ENCODE data around the gene MVD. TPM values are rescaled to one million over a fixed set of nuclear protein-coding genes. Genes with fewer than 3 reads are reported as not detected.

MVD gene
- total and polyA plus RNA-seq, 2 of the 4 experiments (the other 2 are of a cell fraction): 18.3 to 28.4 TPM

DNA sequence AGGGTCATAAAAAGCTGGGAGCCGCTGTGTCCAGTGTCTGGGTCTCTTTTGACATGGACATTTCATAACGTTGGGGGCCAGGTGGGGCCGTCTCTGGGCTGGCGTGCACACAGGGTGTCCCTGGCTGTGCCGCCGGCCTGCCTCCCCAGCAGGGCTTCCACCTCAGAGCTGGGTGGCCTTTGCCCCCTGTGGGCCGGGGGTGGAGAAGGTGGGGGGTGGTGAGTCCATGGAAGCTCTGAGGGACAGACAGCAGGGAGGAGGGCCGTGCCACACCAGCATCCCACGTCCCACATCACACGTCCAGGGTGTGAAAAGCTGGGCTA is 24.3 kb upstream of the MVD start:
- dilution Hi-C loops (cut with HindIII; ENCODE audit: low sequenced_read_pairs, unreplicated experiment): no loop called here
- Histone ChIP-seq H2BK20ac (ENCODE audit: low read depth, low read length) (no peak overlapping the region), H4K20me1 (ENCODE audit: insufficient read depth, low read length) (peaks cover 7% of the 10 kb centered on the region; the same call in 1 of the 2 replicates), H3K23ac (ENCODE audit: low read depth, low read length) (no peak overlapping the region), H3K9me3 (ENCODE audit: control insufficient read depth, insufficient read depth, low read length) (no peaks in the 10 kb centered on the region), H3K18ac (ENCODE audit: low read depth, low read length) (no peak overlapping the region), H3K36me3 (ENCODE audit: control insufficient read depth, insufficient read depth, low read length) (no peaks in the 10 kb centered on the region), H3K56ac (ENCODE audit: extremely low read depth, insufficient read depth, low read length) (no peak overlapping the region), H2AK5ac (ENCODE audit: low read depth, low read length) (no peak overlapping the region), H3K4me1 (ENCODE audit: control insufficient read depth, insufficient read depth, low read length) (peaks cover 7% of the 10 kb centered on the region; the same call in 1 of the 2 replicates), H3K4me3 (ENCODE audit: insufficient read depth, low read depth, low read length) (no peak overlapping the region), H3K4me2 (ENCODE audit: low read depth, low read length) (no peak overlapping the region), H3K79me1 (ENCODE audit: low read depth in 1 of 2, low read length in 2 of 2) (no peaks in the 10 kb centered on the region), H4K91ac (ENCODE audit: insufficient read depth, low read depth, low read length) (no peak overlapping the region), H3K27ac (ENCODE audit: insufficient read depth, low read length) (no peak overlapping the region), H3K4ac (ENCODE audit: low read depth, low read length) (no peak overlapping the region), H4K5ac (ENCODE audit: low read depth, low read length) (no peak overlapping the region), H3K9ac (ENCODE audit: low read depth, low read length) (no peak overlapping the region), H3K14ac (replicated peaks; ENCODE audit: low read depth, low read length) (no peak overlapping the region), H3K27me3 (ENCODE audit: control insufficient read depth, insufficient read depth, low read length) (peaks cover 40% of the 10 kb centered on the region), H2BK15ac (ENCODE audit: low read depth, low read length) (no peak overlapping the region), H2AK9ac (replicated peaks; ENCODE audit: low read depth, low read length, poor library complexity) (peak overlapping the region; percentile 57), H4K8ac (ENCODE audit: low read depth in 2 of 2, low read length in 2 of 2) (no peak overlapping the region), H2BK5ac (ENCODE audit: low read depth, low read length, poor library complexity, severe bottlenecking) (no peak overlapping the region), H3K9me1 (ENCODE audit: insufficient read depth, low read length) (no peaks in the 10 kb centered on the region), H2AFZ (replicated peaks; ENCODE audit: low read length, poor library complexity) (no peak overlapping the region), H2BK120ac (ENCODE audit: low read depth, low read length) (no peak overlapping the region)
- DNase-seq (no peak), ATAC-seq (ENCODE audit: low read depth) (no peak)
- in situ Hi-C loops (cut with MboI; ENCODE audit: low sequenced_read_pairs): no loop called here
- intact Hi-C loops (cut with micrococcal nuclease): no loop called here
- BruUV-seq (replicated peaks): no TSS peak
- WGBS, 2 experiments (ENCODE audit: extremely low coverage in 2 of 2, insufficient read length in 1 of 2): 83% methylated on average over 1 of the region's 10 CpGs; no CpG with 5 or more reads in 1 of the 2 experiments
- ChIA-PET POLR2A (ENCODE audit: unreplicated experiment) (no interaction called here), CTCF (interaction anchor here (0.7 kb wide), 1 partner anchor 1246 kb away, joined by 3 read pairs; no protein-coding TSS in a partner anchor)
- TF ChIP-seq FOS (IDR thresholded peaks at IDR 0.05; ENCODE audit: low read depth, low read length): no peak
- no peak for TF ChIP-seq CHD1 (IDR thresholded peaks at IDR 0.05; ENCODE audit: low read depth, low read length)
- no peak for TF ChIP-seq MAZ (IDR thresholded peaks at IDR 0.05; ENCODE audit: borderline replicate concordance, low read depth, low read length)
- no peak for TF ChIP-seq RFX5 (IDR thresholded peaks at IDR 0.05; ENCODE audit: low read depth, low read length)
- no peak for TF ChIP-seq RCOR1 (IDR thresholded peaks at IDR 0.05; ENCODE audit: insufficient replicate concordance, low read length)
- no peak for TF ChIP-seq POLR2A (IDR thresholded peaks at IDR 0.05; ENCODE audit: low read depth, low read length)
- TF ChIP-seq, protein P1, sequence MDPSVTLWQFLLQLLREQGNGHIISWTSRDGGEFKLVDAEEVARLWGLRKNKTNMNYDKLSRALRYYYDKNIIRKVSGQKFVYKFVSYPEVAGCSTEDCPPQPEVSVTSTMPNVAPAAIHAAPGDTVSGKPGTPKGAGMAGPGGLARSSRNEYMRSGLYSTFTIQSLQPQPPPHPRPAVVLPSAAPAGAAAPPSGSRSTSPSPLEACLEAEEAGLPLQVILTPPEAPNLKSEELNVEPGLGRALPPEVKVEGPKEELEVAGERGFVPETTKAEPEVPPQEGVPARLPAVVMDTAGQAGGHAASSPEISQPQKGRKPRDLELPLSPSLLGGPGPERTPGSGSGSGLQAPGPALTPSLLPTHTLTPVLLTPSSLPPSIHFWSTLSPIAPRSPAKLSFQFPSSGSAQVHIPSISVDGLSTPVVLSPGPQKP (IDR thresholded peaks at IDR 0.05; ENCODE audit: borderline replicate concordance, low read depth, low read length): no peak
- TF ChIP-seq NFE2L2 (IDR thresholded peaks at IDR 0.05; ENCODE audit: low read depth, low read length): no peak
- TF ChIP-seq, protein P2, sequence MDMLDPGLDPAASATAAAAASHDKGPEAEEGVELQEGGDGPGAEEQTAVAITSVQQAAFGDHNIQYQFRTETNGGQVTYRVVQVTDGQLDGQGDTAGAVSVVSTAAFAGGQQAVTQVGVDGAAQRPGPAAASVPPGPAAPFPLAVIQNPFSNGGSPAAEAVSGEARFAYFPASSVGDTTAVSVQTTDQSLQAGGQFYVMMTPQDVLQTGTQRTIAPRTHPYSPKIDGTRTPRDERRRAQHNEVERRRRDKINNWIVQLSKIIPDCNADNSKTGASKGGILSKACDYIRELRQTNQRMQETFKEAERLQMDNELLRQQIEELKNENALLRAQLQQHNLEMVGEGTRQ (IDR thresholded peaks at IDR 0.05; ENCODE audit: low read depth, low read length): no peak
- TF ChIP-seq, protein P3, sequence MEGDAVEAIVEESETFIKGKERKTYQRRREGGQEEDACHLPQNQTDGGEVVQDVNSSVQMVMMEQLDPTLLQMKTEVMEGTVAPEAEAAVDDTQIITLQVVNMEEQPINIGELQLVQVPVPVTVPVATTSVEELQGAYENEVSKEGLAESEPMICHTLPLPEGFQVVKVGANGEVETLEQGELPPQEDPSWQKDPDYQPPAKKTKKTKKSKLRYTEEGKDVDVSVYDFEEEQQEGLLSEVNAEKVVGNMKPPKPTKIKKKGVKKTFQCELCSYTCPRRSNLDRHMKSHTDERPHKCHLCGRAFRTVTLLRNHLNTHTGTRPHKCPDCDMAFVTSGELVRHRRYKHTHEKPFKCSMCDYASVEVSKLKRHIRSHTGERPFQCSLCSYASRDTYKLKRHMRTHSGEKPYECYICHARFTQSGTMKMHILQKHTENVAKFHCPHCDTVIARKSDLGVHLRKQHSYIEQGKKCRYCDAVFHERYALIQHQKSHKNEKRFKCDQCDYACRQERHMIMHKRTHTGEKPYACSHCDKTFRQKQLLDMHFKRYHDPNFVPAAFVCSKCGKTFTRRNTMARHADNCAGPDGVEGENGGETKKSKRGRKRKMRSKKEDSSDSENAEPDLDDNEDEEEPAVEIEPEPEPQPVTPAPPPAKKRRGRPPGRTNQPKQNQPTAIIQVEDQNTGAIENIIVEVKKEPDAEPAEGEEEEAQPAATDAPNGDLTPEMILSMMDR (conservative IDR thresholded peaks at IDR 0.05; ENCODE audit: low read depth, low read length): no peak
- TF ChIP-seq MXI1 (IDR thresholded peaks at IDR 0.05; ENCODE audit: borderline replicate concordance, low read depth, low read length): no peak
- TF ChIP-seq SMC3 (IDR thresholded peaks at IDR 0.05; ENCODE audit: low read depth, low read length): no peak
- TF ChIP-seq MAFK (IDR thresholded peaks at IDR 0.05; ENCODE audit: low read depth, low read length): no peak
- no peak for TF ChIP-seq RAD21 (IDR thresholded peaks at IDR 0.05; ENCODE audit: low read length)
- no peak for TF ChIP-seq CEBPB (IDR thresholded peaks at IDR 0.05; ENCODE audit: low read depth, low read length)
- TF ChIP-seq BHLHE40 (IDR thresholded peaks at IDR 0.05; ENCODE audit: low read depth, low read length): no peak
